Keratinocyte (primary cell): Measurements from ENCODE around the gene FAM53B.

ENCODE experiments used
- CTCF ChIP-seq, 3 experiments: IDR thresholded peaks in 1 of 3; conservative IDR thresholded peaks in 1 of 3; optimal IDR thresholded peaks in 1 of 3; 2 replicates in 2 of 3; 3 replicates in 1 of 3; pipeline versions ENCODE3 to v1.5.1; 2011; ENCODE audit warnings: low read length in 3 of 3, mild to moderate bottlenecking in 3 of 3, moderate library complexity in 2 of 3, control low read depth in 1 of 3, inconsistent platforms in 1 of 3; ENCODE audit not compliant: insufficient read depth in 2 of 3; ENCODE audit errors: extremely low read depth in 1 of 3
- EZH2 ChIP-seq: IDR thresholded peaks from one replicate; pipeline ENCODE4 v1.6.1; 2012; ENCODE audit warnings: inconsistent platforms, mild to moderate bottlenecking, low read length, moderate library complexity

GRCh38 chr10:124575107-124576035, 168.8 kb downstream of the FAM53B start:
- TF ChIP-seq CTCF (optimal IDR thresholded peaks at IDR 0.05 in 1 of 3, IDR thresholded peaks at IDR 0.05 in 1 of 3, conservative IDR thresholded peaks at IDR 0.05 in 1 of 3; ENCODE audit: extremely low read depth in 1 of 3, insufficient read depth in 2 of 3, low read length in 3 of 3) (no peak), EZH2 (no peak)
